Measurements from ENCODE around the gene KRTAP2-4. TPM values are rescaled to one million over a fixed set of nuclear protein-coding genes. Genes with fewer than 3 reads are reported as not detected.
A peak's percentile ranks its signal among the peaks of the same experiment; 100 is the strongest.
"Not testable (repeated sequence)": the region's sequence is repeated elsewhere in the genome, so short reads cannot be mapped to it uniquely, and the experiment has no call there.

Gene KRTAP2-4, protein sequence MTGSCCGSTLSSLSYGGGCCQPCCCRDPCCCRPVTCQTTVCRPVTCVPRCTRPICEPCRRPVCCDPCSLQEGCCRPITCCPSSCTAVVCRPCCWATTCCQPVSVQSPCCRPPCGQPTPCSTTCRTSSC
- not detected for total RNA-seq

DNA sequence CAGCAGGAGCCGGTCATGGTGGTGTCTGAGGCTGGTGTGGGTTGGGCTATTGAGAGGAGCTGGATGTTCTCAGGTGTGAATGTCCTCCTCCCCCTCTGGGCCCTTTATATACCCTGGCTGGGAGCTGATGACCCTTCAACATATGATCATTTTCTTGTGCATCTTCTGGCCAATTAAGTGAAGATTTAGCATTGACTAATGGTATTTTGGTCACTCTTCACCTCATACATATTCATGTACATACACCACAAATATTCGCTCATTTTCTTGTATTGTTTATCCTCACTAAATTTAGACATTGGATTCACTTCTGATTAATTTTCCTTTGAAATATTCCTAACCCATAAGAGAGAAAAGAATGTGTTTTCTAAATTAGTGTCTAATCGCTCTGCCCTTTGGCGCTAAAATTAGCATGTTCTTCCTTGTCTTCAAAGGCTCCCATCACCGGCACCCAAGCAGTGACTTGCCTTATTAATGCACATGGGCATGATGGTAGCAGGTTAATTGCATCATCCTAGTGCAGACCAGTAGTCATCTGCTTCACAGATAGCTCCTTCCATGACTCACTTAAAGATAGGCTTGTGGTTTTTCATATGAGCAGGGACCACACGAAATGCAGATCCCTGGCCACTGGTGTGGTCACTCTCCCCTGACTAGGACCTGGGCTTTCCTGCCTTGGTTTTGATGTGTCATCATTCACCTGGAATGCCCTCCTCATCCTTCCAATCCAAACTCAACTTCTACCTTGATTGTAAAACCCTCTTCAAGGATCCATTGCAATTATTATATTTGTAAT, at the start of gene KRTAP2-4:
Gene KRTAP2-4 (minus strand): TSS at position 51 of the 796 bp plus-strand sequence. CDS start 34 bp downstream, at position 17.
- ChIA-PET POLR2A (no interaction called here), CTCF (no interaction called here)
- no peak for ATAC-seq
- Mint-ChIP-seq H3K27me3 (peaks cover 4% of the 10 kb centered on the region), H3K4me1 (no peaks in the 10 kb centered on the region), H3K27ac (no peak within 1 kb of the TSS), H3K4me3 (no peak within 1 kb of the TSS), H3K9me3 (ENCODE audit: low read depth) (no peaks in the 10 kb centered on the region), H3K36me3 (ENCODE audit: low read depth) (no peaks in the 10 kb centered on the region)
- intact Hi-C loops (cut with DNase I, micrococcal nuclease) = no loop called here
- no peak for DNase-seq

DNA sequence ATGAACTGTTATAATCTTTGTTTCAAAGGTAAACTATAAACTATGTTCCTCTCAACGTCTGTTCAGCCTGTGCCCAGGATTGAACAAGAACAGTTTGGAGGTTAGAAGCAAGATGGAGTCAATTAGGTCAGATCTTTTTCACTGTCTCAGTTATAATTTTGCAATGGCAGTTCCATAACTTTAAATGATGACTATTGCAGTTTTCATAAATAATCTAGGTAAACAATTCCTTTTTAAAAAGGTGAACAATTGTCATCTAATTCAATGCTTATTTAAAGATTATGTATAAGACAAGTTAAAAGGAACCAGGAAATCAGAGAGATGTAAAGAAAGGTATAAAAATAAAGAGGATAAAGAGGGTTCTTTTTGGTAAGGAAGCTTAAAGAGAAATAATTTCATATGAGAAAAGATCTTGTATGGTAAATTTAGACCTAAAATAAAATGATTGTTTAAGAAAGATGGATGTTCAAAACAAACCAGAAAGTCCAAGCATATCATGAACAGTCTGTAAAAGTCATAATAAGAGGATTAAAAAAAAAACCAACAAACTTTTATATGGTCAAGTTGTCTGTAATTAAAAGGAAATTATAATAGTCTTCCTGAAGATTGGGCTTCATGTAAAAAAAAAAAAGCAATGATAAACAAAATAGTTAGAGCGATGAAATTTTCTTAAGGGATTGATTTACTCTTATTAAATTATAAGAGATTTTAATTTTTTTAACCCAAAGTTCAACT, 45.6 kb upstream of the KRTAP2-4 start:
- POLR2A ChIA-PET = interaction anchor here (0.7 kb wide), 1 partner anchor 604 kb away, joined by 4 read pairs; no protein-coding TSS in a partner anchor
- no peak overlapping the region for H3K4me3 Mint-ChIP-seq
- ATAC-seq = no peak
- peaks cover 6% of the 10 kb centered on the region for H3K9me3 Mint-ChIP-seq (ENCODE audit: low read depth)
- peaks cover 2% of the 10 kb centered on the region for H3K36me3 Mint-ChIP-seq (ENCODE audit: low read depth)
- H3K27ac Mint-ChIP-seq = no peak overlapping the region
- peaks cover 4% of the 10 kb centered on the region for H3K27me3 Mint-ChIP-seq
- intact Hi-C loops (cut with DNase I, micrococcal nuclease) = no loop called here
- DNase-seq = no peak
- H3K4me1 Mint-ChIP-seq = peaks cover 6% of the 10 kb centered on the region
- CTCF ChIA-PET = interaction anchor here (0.6 kb wide), 1 partner anchor 87 kb away, joined by 3 read pairs; no protein-coding TSS in a partner anchor

DNA sequence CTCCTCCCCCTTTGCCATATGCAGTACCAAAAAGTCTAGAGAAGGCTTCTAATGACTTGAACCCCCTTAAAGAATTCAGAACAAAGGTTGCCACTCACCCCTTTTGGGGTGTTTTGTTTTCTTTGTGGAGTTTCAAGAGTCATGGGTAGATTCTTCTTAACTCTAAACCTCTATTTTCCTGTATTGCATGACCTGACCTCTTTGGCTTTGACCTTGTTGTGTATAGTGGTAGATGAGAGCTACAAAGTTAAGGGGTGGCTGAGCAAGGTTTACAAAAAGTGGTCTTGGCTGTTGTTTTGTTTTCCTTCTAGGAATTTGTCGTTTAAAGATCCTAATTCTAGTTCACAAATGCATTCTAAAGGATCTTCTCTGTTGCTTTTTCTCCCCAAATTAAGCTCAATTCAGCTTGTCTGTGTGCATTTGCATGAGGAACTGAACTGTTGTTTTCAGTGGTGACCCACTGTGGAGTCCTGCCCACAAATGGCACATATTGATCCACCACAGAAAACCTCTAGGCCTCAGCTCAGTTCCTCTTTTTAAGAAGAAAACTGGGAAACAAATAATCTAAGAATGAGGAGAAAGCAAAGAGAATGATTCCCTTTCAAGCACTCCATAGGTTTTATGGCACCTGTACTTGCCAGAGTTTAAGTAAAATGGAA, 43.2 kb upstream of the KRTAP2-4 start:
- H3K36me3 Mint-ChIP-seq (ENCODE audit: low read depth) = not testable (repeated sequence)

DNA sequence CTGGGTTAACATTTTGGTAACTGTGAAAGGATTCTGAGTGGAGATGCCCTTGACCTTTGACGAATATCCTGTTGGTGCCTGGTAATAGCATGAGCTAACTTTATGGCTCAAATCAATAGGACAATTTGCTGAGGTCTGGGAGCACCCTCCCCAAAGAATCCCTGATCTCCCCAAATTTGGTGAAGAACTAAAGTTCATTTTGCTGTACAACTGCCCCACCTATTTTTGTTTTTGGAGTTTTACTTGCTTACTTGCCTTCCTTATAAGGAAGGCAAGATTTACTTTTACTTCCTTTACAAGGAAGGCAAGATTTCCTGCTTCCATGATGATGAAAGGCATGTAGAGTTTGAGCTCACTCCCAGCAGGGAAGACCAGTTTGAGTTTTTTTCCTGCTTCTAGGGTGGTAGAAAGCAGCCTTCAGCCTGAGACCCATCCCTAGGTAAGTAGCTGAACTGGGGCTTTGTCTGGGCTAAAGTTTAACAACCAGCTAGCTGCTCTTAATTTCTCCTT, 42.3 kb upstream of the KRTAP2-4 start:
- Mint-ChIP-seq H3K36me3 (ENCODE audit: low read depth) (no peaks in the 10 kb centered on the region), H3K27ac (no peak overlapping the region), H3K4me3 (no peak overlapping the region), H3K27me3 (peaks cover 6% of the 10 kb centered on the region), H3K9me3 (ENCODE audit: low read depth) (peaks cover 5% of the 10 kb centered on the region), H3K4me1 (peaks cover 6% of the 10 kb centered on the region)
- DNase-seq = no peak
- no peak for ATAC-seq
- intact Hi-C loops (cut with DNase I, micrococcal nuclease) = loop anchor here in 1 of 2 experiments (1.0 kb wide), 1 partner anchor 21 kb away; no protein-coding TSS in a partner anchor
- CTCF ChIA-PET = no interaction called here
- POLR2A ChIA-PET = no interaction called here

More for the DNA sequence above, 43.2 kb upstream of the KRTAP2-4 start:
- H3K27ac Mint-ChIP-seq; ATAC-seq; POLR2A ChIA-PET; H3K4me1 Mint-ChIP-seq; H3K27me3 Mint-ChIP-seq; H3K9me3 Mint-ChIP-seq (ENCODE audit: low read depth); H3K4me3 Mint-ChIP-seq; DNase-seq; intact Hi-C loops (cut with DNase I, micrococcal nuclease): not testable (repeated sequence)
- CTCF ChIA-PET = interaction anchor here (0.7 kb wide), 1 partner anchor 51 kb away, joined by 3 read pairs; no protein-coding TSS in a partner anchor

DNA sequence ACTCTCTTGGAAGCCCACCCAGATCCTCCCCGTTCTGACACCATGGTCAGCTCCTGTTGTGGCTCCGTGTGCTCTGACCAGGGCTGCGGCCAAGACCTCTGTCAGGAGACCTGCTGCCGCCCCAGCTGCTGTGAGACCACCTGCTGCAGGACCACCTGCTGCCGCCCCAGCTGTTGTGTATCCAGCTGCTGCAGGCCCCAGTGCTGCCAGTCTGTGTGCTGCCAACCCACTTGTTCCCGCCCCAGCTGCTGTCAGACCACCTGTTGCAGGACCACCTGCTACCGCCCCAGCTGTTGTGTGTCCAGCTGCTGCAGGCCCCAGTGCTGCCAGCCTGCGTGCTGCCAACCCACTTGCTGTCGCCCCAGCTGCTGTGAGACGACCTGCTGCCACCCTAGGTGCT, 39.7 kb upstream of the KRTAP2-4 start, which contains the start of gene KRTAP4-9:
Gene KRTAP4-9 (plus strand): TSS at position 43 of the 400 bp plus-strand sequence. CDS start 0 bp downstream, at position 43.
- ATAC-seq; H3K4me1 Mint-ChIP-seq; H3K27ac Mint-ChIP-seq; H3K27me3 Mint-ChIP-seq; intact Hi-C loops (cut with DNase I, micrococcal nuclease); H3K36me3 Mint-ChIP-seq (ENCODE audit: low read depth); H3K4me3 Mint-ChIP-seq; POLR2A ChIA-PET; DNase-seq; H3K9me3 Mint-ChIP-seq (ENCODE audit: low read depth): not testable (repeated sequence)
- CTCF ChIA-PET = interaction anchor here (1.3 kb wide), 1 partner anchor 217 kb away, joined by 3 read pairs; no protein-coding TSS in a partner anchor

DNA sequence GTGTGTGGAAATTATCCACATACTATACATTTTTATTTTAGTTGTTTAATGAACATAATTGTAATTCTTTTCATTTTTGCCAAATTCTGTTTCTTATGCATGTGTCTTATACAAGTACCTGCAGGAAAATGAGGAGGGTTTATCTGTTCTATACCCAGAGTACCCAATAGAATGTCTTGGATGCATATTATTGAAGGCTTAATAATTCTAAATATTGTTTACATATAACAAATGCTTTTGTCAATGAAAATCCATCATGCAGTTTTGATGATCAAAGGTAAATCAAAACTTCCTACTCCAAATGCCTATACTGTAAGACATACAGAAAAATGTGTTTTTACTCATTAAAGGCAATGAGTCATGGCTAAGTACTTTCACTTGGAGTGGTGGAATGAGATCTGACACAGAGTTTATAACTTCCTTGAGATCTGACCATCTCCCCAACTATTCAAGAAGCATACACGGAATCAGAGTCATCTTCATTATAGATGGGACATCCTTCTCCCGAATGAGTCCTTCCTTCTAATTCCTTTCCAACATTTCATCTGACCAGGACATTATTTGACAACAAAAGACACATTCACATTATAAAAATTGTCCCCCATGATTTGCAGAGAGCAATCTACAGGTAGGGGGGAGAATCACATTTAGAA, 38.8 kb upstream of the KRTAP2-4 start:
- CTCF ChIA-PET = not testable (repeated sequence)

DNA sequence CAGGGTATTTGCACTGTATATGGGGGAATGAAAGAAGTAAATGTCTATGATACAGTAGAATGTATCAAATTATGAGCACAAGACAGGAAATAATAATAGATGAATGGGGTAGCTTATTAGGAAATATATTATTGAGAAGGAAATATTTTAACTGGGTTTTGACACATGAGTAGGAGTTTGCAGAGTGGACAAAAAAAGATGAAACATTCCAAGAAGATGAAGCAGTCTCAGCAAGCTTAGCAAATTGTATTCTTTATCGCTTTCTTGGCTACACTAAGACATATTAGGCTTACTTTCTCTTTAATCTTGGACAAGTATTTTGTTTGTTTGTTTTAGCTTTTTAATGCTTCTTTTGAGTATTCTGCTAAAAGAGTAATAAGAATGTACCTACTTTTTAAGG, 38.2 kb upstream of the KRTAP2-4 start:
- DNase-seq = no peak
- Mint-ChIP-seq H3K4me1 (peaks cover 14% of the 10 kb centered on the region), H3K27me3 (peaks cover 5% of the 10 kb centered on the region), H3K9me3 (ENCODE audit: low read depth) (no peaks in the 10 kb centered on the region), H3K36me3 (ENCODE audit: low read depth) (no peaks in the 10 kb centered on the region), H3K27ac (no peak overlapping the region), H3K4me3 (no peak overlapping the region)
- intact Hi-C loops (cut with DNase I, micrococcal nuclease) = no loop called here
- ChIA-PET POLR2A (no interaction called here), CTCF (interaction anchor here (0.6 kb wide), 1 partner anchor 167 kb away, joined by 3 read pairs; no protein-coding TSS in a partner anchor)
- no peak for ATAC-seq

More for the DNA sequence above, 38.8 kb upstream of the KRTAP2-4 start:
- intact Hi-C loops (cut with DNase I, micrococcal nuclease); DNase-seq; H3K36me3 Mint-ChIP-seq (ENCODE audit: low read depth); H3K27ac Mint-ChIP-seq; H3K4me3 Mint-ChIP-seq; H3K27me3 Mint-ChIP-seq; POLR2A ChIA-PET; H3K9me3 Mint-ChIP-seq (ENCODE audit: low read depth): not testable (repeated sequence)
- peak; percentile 76 for ATAC-seq
- peaks cover 14% of the 10 kb centered on the region for H3K4me1 Mint-ChIP-seq

DNA sequence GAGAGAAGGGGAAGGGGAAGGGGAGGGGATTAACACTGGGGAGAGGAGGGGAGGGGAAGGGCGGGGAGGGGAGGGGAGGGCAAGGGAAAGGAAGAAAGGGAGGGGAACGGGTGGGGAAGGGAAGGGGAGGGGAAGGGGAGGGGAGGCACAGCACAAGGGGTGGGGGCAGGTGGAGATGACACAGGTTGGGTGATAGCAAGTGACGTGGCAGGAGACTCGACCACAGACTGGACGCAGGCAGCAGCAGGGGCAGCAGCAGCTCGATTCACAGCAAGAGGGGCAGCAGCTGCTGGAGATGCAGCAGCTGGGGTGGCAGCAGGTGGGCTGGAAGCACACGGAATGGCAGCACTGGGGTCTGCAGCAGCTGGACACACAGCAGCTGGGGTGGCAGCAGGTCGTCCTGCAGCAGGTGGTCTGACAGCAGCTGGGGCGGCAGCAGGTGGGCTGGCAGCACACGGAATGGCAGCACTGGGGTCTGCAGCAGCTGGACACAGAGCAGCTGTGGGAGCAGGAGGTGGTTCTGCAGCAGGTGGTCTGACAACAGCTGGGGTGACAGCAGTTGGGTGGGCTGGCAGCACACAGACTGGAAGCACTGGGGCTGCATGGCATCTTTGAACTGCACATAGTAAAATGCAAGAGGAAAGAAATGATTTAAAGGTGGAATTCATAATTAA, 36.0 kb upstream of the KRTAP2-4 start, which contains the start of gene KRTAP4-16:
Gene KRTAP4-16 (minus strand): TSS at position 624 of the 674 bp plus-strand sequence. CDS start 0 bp downstream, at position 624.
- H3K4me1 Mint-ChIP-seq = peaks cover 8% of the 10 kb centered on the region
- ATAC-seq (no peak), DNase-seq (no peak)
- intact Hi-C loops (cut with DNase I, micrococcal nuclease) = no loop called here
- H3K9me3 Mint-ChIP-seq (ENCODE audit: low read depth) = no peaks in the 10 kb centered on the region
- H3K27ac Mint-ChIP-seq = no peak within 1 kb of the TSS
- no peaks in the 10 kb centered on the region for H3K36me3 Mint-ChIP-seq (ENCODE audit: low read depth)
- peaks cover 6% of the 10 kb centered on the region for H3K27me3 Mint-ChIP-seq
- CTCF ChIA-PET = no interaction called here
- POLR2A ChIA-PET = no interaction called here
- H3K4me3 Mint-ChIP-seq = no peak within 1 kb of the TSS

DNA sequence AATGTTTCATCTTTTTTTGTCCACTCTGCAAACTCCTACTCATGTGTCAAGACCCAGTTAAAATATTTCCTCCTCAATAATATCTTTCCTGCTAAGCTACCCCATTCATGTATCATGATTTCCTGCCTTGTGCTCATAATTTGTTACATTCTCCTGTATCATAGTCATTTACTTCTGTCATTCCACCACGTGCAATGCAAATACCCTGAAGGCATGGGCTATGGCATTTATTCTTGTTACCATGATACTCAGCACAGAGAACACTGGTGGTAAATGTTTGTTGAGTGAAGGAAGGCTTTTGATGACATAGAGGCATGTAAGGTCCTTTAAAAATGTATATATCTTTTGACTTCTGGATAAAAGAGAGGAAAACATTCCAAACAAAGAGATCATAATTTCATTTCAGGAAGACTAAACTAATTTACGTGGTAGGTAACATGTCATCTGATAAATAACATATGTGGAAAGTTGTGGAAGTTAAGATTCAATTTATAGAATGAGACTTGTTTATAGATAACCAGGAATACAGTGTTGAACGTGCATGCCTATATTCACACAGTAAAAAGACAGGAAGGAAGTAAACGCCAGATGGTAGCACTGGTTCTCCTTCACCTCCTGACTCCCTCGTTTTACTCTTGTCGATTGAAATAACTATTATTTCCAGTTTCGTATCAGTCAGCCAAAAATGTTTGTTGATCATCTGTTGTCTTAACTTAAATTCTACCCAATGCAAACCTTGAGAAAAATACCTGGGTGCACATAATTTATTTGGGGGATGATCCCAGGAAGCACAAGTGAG, 34.2 kb upstream of the KRTAP2-4 start:
- H3K9me3 Mint-ChIP-seq (ENCODE audit: low read depth); H3K4me1 Mint-ChIP-seq; intact Hi-C loops (cut with DNase I, micrococcal nuclease); H3K27me3 Mint-ChIP-seq; POLR2A ChIA-PET; ATAC-seq; DNase-seq; H3K36me3 Mint-ChIP-seq (ENCODE audit: low read depth); H3K27ac Mint-ChIP-seq; CTCF ChIA-PET; H3K4me3 Mint-ChIP-seq: not testable (repeated sequence)

DNA sequence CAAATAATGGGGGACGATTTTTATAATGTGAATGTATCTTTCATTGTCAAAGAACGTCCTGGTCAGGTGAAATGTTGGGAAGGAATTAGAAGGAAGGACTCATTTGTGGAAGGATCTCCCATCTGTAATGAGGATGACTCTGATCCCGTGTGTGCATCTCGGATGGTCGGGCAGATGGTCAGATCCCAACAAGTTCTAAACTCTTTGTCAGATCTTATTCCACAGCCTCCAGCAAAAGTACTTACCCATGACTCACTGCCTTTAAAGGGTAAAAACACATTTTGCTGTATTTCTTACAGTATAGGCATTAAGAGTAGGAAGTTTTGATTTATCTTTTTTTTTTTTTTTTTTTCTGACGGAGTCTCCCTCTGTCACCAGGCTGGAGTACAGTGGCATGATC, 32.8 kb upstream of the KRTAP2-4 start:
- ChIA-PET POLR2A (no interaction called here), CTCF (no interaction called here)
- no peak for DNase-seq

More for the DNA sequence above, 32.8 kb upstream of the KRTAP2-4 start:
- Mint-ChIP-seq H3K9me3 (ENCODE audit: low read depth) (no peaks in the 10 kb centered on the region), H3K4me3 (no peak overlapping the region), H3K27ac (no peak overlapping the region), H3K4me1 (peaks cover 8% of the 10 kb centered on the region), H3K36me3 (ENCODE audit: low read depth) (no peaks in the 10 kb centered on the region), H3K27me3 (peaks cover 8% of the 10 kb centered on the region)
- intact Hi-C loops (cut with DNase I, micrococcal nuclease) = no loop called here
- no peak for ATAC-seq

Measured in activated CD4-positive, alpha-beta T cell treated with anti-CD3 and anti-CD28 coated beads for 36 hours (primary cell).